GM12865 (cell line): ENCODE data around the gene LECT2.

Source experiments
- DNase-seq: peaks from one replicate; pipeline ENCODE4 v3.0.0; 2010; ENCODE audit warnings: low read depth
- H3K4me3 ChIP-seq: 2 replicates; pipeline ENCODE4 v1.5.1; 2011; ENCODE audit warnings: mild to moderate bottlenecking, low read depth, low read length, control low read depth
- CTCF ChIP-seq: IDR thresholded peaks from 2 replicates; pipeline ENCODE4 v1.5.1; 2011; ENCODE audit warnings: low read length, control low read depth, low read depth, inconsistent platforms; ENCODE audit not compliant: insufficient read depth; ENCODE audit errors: missing control alignments

The LECT2 gene

DNA sequence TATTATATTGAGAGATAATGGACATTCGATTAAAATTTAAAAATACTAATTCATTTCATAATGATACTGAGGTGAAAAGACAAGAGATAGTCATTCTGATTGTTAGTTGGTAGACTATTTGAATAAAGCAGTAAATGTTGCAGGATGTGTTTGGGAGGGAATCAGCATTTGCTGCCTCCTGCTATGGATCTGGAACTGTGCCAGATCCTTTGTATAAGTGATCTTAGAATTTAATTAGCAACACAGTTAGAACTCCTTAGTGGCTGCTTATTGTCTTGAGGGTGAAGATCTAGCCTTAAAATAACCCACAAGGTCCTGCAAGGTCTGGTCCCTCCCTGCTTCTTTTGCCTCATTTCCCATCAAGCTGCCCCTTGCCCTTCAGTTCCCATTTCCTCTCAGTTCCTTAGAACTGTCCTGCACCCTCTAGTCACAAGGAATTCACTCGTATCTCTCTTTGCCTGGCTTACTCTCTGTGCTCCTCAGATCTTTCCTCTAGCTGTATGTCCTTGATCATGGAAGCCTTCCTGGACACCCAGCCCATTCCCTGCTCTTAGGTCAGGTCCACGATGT lies 12.5 kb downstream of the LECT2 start:
- TF ChIP-seq CTCF: no peak
- DNase-seq: no peak
- H3K4me3 ChIP-seq: no peak overlapping the region

- H3K4me3 ChIP-seq: no peak overlapping the region
- TF ChIP-seq CTCF: no peak
- DNase-seq: no peak
Measured at GRCh38 chr5:135941711-135942110, 13.1 kb downstream of the LECT2 start.

DNA sequence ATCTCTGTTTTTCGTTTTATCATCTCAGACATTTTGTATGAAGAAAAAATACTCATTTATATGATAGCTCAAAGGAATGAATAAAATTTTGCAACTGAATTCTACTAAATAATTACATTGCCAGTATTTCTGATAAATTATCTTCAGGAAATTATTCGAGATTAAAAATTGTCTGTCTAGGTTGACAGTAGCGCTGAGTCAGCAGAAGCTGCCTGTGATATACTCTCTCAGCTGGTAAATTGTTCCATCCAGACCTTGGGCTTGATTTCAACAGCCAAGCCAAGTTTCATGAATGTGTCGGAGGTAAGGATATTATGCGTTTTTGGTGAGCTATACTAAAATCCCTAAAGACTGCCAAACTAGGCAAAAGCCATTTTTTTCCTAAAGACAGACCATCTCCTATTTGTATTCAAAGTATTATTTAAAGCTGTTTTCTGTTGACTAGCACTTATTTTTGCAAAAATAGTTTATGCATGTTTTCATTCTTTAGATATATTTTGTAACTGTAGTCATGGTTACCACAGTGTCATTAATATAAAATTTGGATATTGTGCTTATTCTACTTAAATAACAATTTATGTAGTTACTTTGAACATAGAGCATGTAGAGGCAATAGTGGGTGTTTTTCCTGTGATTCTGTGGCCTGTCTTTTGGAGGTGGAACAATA lies 17.4 kb downstream of the LECT2 start:
- TF ChIP-seq CTCF: no peak
- DNase-seq: no peak
- H3K4me3 ChIP-seq: no peak overlapping the region

GRCh38 chr5:135934939-135935338 lies 19.8 kb downstream of the LECT2 start:
- no peak for TF ChIP-seq CTCF
- DNase-seq: no peak
- H3K4me3 ChIP-seq: no peak overlapping the region

- H3K4me3 ChIP-seq: no peak overlapping the region
- no peak for DNase-seq
- no peak for TF ChIP-seq CTCF
Measured at GRCh38 chr5:135930949-135931295, 23.9 kb downstream of the LECT2 start.

DNA sequence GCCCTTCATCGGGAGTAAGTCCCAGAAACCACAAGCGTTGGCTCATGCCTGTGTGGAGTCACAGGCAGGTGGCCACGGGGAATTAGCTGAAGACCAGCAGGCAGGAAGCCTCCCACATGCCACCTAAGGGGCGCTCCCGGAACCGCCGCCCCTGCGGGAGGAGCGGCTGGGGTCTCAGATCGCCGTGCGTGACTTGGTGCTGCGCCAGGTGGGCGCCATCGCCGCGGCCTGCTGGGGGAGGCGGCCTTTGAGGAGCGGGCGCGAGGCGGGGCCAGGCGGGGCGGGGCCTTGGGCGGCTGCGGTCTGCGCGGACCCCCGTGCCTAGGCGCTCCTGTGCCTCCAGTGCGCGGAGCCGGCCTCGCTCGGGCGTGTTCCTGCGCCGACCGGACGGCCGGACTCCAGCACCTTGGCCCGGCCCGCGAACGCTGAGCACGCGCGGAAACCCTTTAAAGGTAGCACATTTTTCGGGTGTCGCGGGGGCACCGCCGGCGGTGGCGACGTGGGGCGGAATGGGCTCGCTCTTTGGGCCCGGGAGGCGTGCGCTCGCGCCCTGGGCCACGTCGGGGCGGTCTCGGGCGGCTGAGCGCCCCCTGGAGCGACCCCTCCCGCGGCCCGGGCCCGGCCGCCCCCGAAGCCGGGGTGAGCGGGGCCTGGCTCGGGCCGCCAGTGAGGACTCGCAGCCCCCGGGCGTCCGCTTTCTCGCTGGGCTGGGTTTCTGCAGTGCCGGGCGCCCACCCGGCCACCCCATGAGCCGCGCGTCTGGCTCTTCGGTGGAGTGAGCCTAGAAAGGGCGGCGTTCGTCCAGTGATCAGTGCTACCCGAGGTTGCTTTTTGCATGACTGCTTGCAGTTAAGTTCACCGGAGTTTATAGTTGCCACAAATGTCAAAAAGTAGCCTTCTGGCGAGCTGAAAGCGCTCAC lies 24.5 kb downstream of the LECT2 start:
- DNase-seq: no peak
- no peak overlapping the region for H3K4me3 ChIP-seq
- TF ChIP-seq CTCF: no peak

- no peak overlapping the region for H3K4me3 ChIP-seq
- no peak for TF ChIP-seq CTCF
- DNase-seq: no peak
Measured at GRCh38 chr5:135921388-135921787, 33.4 kb downstream of the LECT2 start.
